Measurements from ENCODE around the gene KSR1.
"Not testable (repeated sequence)": the region's sequence is repeated elsewhere in the genome, so short reads cannot be mapped to it uniquely, and the experiment has no call there.

The KSR1 gene

DNA sequence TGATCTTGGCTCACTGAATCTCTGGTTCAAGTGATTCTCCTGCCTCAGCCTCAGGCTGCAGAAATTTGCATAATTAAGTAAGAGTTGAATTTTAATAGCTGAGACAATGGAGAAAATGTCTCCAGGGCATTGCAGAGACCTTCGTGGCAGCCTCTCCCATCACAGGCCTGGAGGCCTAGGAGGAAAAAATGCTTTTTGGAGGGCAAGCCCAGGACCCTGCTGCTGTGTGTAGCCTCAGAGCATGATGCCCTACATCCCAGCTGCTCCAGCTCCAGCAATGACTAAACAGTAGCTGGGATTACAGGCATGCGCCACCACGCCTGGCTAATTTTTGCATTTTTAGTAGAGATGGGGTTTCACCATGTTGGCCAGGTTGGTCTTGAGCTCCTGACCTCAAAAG lies 45.1 kb downstream of the KSR1 start:
- H3K36me3 ChIP-seq (ENCODE audit: insufficient read depth, low read depth, low read length); H3K27ac ChIP-seq (ENCODE audit: low read length): not testable (repeated sequence)
- H3K4me1 ChIP-seq (ENCODE audit: insufficient read depth, low read length): peaks cover 20% of the 10 kb centered on the region

DNA sequence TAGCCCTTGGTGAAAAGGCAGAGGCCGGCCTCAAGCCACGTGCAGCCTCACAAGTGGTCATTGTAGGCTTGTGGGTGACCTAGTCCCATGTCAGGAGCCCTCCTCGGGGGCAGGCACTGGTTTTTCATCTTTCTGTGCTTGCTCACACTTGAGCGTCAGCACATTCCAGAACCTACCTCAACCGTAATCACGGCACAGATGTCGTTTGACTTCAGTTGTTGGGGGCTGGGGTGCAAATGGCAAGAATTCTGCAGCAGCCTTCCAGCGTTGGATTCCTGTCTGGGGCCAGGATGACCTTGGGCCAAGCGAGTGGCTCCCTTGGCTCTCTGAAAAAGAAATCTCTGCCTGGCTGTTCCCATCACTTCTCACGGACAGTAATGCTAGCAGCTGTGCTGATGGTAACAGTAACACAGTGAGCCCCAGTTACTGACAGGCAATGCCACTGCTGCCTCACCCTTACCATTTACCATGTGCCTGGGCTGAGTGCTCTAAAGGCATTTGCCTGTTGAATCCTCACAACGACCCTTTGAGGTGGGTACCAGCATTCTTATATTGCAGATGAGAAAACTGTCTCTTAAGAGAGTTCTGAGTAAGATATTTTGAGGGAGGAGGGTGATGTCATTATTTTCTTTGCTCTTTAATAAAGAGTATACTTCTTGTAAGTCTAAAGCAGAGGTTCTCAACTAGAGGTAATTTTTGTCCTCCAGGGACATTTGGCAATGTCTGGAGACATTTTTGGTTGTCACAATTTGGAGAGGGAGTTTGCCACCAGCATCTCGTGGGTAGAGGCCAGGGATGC lies 46.5 kb downstream of the KSR1 start:
- Histone ChIP-seq H3K36me3 (ENCODE audit: insufficient read depth, low read depth, low read length) (peaks cover 4% of the 10 kb centered on the region; the same call in 1 of the 2 replicates), H3K27ac (ENCODE audit: low read length) (no peak overlapping the region), H3K9ac (ENCODE audit: low read depth, low read length) (no peak overlapping the region), H3K27me3 (ENCODE audit: insufficient read depth, low read length) (no peaks in the 10 kb centered on the region), H3K9me3 (ENCODE audit: insufficient read depth, low read depth, low read length) (peaks cover 20% of the 10 kb centered on the region), H3K4me3 (ENCODE audit: low read length) (no peak overlapping the region), H3K4me1 (ENCODE audit: insufficient read depth, low read length) (peaks cover 20% of the 10 kb centered on the region)

More for the DNA sequence above, 45.1 kb downstream of the KSR1 start:
- H3K27me3 ChIP-seq (ENCODE audit: insufficient read depth, low read length); H3K4me3 ChIP-seq (ENCODE audit: low read length); H3K9ac ChIP-seq (ENCODE audit: low read depth, low read length): not testable (repeated sequence)
- peaks cover 20% of the 10 kb centered on the region for H3K9me3 ChIP-seq (ENCODE audit: insufficient read depth, low read depth, low read length)

DNA sequence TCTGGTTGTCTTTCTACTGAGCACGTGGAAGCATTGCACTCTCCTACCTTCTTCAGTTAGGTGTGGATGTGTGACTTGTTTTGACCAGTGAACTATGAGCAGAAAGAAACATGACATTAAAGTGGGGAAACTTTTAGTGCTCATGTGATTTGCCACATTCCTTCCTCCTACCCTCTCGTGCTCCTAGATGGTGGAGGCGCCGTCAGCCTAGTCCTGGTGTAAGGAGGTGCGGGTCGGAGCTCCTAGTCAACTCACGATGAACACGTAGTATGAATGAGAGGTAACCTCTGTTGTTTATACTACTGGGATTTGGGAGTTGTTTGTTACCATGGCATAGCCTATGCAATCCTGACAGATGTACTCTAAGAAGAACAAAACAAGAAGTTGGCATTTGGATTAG lies 47.4 kb downstream of the KSR1 start:
- H3K27ac ChIP-seq (ENCODE audit: low read length): no peak overlapping the region
- H3K4me3 ChIP-seq (ENCODE audit: low read length): no peak overlapping the region
- peaks cover 20% of the 10 kb centered on the region for H3K4me1 ChIP-seq (ENCODE audit: insufficient read depth, low read length)
- no peaks in the 10 kb centered on the region for H3K27me3 ChIP-seq (ENCODE audit: insufficient read depth, low read length)
- H3K9ac ChIP-seq (ENCODE audit: low read depth, low read length): no peak overlapping the region
- H3K36me3 ChIP-seq (ENCODE audit: insufficient read depth, low read depth, low read length): peaks cover 4% of the 10 kb centered on the region; the same call in 1 of the 2 replicates
- H3K9me3 ChIP-seq (ENCODE audit: insufficient read depth, low read depth, low read length): peaks cover 20% of the 10 kb centered on the region

DNA sequence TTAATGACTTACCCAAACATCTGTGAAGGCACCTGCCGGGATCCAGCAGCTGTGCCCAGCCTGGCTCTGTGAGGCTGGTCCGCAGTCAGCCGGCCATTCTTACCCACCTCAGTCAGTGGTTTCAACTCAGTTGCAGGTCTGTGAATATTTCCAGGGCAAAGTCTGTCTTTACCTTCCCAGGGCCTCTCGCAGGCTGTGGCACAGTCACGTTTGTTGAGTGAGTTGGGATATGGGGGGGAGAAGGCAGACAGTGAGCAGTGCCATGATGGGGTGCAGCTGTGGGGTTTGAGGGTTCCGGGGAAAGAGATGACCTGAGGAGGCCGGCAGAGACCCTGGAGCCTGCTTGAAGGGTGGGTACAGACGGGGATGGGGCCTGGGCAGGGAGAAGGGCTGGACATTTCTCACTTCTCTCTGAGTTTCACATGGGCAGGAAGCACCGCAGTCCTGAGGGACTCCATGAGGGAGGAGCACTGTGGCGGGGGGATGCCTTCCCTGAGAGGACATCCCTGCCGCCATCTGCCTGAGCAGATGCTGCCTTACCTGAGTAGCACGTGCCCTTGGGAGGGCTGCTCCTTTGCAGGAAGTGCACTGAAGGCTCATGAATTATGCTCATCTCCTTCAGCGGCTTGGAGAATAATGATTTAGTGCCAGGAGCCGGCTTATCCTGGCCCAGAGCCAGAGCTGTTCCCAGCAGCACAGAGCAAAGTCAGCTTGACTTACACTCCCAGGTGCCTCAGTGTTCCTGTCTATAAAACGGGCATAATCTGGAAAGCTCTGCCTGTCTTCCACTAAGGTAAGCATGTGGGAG lies 48.1 kb downstream of the KSR1 start:
- Histone ChIP-seq H3K4me3 (ENCODE audit: low read length) (no peak overlapping the region), H3K27ac (ENCODE audit: low read length) (no peak overlapping the region)

DNA sequence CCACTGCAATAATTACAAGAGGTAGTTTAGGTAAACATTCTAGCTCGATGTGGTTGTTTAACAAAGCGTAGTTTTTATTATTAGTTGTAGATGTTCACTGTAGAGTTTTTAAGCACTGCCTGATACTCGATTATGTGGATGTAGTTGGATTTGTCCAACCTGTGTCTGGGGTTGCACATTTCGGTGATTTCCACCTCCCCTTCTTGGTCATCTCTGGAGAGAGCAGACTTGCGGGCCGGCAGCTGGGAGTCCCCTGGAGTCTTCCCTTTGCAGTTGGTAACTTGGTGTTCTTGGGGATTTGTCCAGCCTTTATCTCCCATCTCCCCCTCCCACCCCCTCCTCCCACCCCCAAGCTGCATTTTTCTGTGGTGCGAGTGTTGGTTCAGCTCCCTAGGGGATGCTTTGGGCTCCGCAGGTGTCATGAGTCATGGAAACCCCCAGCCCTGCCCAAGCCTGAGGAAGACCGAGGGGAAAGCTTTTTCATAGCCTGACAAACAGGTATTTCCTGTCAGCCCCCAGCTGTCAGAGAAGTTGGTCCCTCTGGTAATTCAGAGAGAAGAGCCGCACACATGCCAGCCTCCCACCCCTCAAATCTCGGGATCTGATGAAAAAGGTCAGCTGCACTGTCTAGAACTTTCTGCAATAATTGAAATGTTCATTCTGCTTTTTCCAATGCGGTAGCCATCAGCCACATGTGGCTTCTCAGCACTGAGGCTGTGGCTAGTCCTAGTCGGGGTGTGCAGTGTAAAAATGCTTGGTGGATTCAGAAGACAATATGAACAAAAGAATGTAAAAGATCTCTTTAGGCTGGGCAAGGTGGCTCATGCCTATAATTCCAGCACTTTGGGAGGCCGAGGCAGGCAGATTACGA lies 50.3 kb downstream of the KSR1 start:
- Histone ChIP-seq H3K4me3 (ENCODE audit: low read length) (peak overlapping the region; percentile 54), H3K27me3 (ENCODE audit: insufficient read depth, low read length) (no peaks in the 10 kb centered on the region), H3K4me1 (ENCODE audit: insufficient read depth, low read length) (peaks cover 21% of the 10 kb centered on the region), H3K9me3 (ENCODE audit: insufficient read depth, low read depth, low read length) (peaks cover 4% of the 10 kb centered on the region; the same call in 1 of the 2 replicates), H3K36me3 (ENCODE audit: insufficient read depth, low read depth, low read length) (no peaks in the 10 kb centered on the region), H3K27ac (ENCODE audit: low read length) (peak overlapping the region; percentile 55), H3K9ac (ENCODE audit: low read depth, low read length) (peak overlapping the region; percentile 67)

More for the DNA sequence above, 48.1 kb downstream of the KSR1 start:
- H3K4me1 ChIP-seq (ENCODE audit: insufficient read depth, low read length): peaks cover 17% of the 10 kb centered on the region
- H3K27me3 ChIP-seq (ENCODE audit: insufficient read depth, low read length): no peaks in the 10 kb centered on the region
- peaks cover 4% of the 10 kb centered on the region; the same call in 1 of the 2 replicates for H3K36me3 ChIP-seq (ENCODE audit: insufficient read depth, low read depth, low read length)
- no peak overlapping the region for H3K9ac ChIP-seq (ENCODE audit: low read depth, low read length)
- H3K9me3 ChIP-seq (ENCODE audit: insufficient read depth, low read depth, low read length): peaks cover 20% of the 10 kb centered on the region

DNA sequence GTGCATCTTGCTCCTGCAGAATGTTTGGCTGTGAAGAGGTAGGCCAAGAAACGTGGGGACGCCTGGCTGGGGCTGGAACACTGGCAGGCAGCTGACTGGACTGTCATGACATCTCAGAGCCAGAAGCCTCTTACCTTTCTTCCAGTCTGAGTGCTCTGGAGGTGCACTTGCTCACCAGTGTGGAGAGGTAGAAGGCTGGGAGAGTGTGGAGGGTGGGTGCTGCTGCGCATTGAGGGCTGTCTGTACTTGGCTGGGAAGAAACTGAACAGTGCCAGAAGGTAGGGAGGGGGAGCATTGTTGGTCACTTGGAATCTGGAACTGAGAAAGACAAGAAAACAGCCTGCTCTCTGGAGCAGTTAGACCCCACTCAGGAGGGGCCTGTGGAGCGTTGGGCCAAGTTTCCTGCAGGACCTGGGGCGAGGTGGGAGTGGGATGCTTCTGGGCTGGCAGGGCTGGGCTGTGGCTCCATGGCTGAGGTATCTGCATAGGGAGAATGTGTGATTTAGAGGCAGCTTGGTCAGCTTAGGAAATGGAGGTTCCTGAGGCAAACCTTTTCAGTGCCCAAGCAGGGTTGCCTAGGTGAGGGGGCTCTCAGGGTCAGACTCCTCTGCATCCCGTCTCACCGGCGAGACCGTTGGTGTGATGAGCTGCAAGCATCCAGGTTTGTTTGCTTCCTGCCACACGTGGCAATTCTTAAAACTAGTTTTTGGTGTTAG lies 55.1 kb downstream of the KSR1 start:
- H3K36me3 ChIP-seq (ENCODE audit: insufficient read depth, low read depth, low read length): no peaks in the 10 kb centered on the region
- H3K4me1 ChIP-seq (ENCODE audit: insufficient read depth, low read length): peaks cover 35% of the 10 kb centered on the region
- H3K27me3 ChIP-seq (ENCODE audit: insufficient read depth, low read length): no peaks in the 10 kb centered on the region
- H3K4me3 ChIP-seq (ENCODE audit: low read length): no peak overlapping the region
- H3K9me3 ChIP-seq (ENCODE audit: insufficient read depth, low read depth, low read length): no peaks in the 10 kb centered on the region
- H3K27ac ChIP-seq (ENCODE audit: low read length): no peak overlapping the region
- no peak overlapping the region for H3K9ac ChIP-seq (ENCODE audit: low read depth, low read length)

DNA sequence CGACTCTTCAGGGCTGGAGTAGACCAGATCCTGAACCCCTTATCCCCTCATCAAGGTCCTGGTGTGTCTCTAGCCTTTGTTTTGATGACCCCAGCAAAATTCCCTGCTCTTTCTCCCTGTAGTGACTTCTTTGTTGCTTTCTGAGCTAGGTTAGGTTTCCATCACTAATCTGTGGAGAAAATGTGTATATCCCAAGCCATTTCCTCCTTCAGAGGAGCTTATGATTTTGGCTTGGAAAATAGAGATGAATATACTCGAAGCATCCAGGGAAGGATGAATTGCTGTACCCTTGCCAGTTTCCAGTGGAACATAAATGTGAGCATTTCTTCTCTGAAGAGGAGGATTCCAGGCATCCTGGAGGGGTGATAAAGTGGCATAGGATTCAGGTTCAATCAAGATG lies 55.8 kb downstream of the KSR1 start:
- no peak overlapping the region for H3K4me3 ChIP-seq (ENCODE audit: low read length)
- no peaks in the 10 kb centered on the region for H3K27me3 ChIP-seq (ENCODE audit: insufficient read depth, low read length)
- H3K27ac ChIP-seq (ENCODE audit: low read length): no peak overlapping the region
- H3K36me3 ChIP-seq (ENCODE audit: insufficient read depth, low read depth, low read length): no peaks in the 10 kb centered on the region
- peaks cover 30% of the 10 kb centered on the region for H3K4me1 ChIP-seq (ENCODE audit: insufficient read depth, low read length)
- no peaks in the 10 kb centered on the region for H3K9me3 ChIP-seq (ENCODE audit: insufficient read depth, low read depth, low read length)
- H3K9ac ChIP-seq (ENCODE audit: low read depth, low read length): no peak overlapping the region

DNA sequence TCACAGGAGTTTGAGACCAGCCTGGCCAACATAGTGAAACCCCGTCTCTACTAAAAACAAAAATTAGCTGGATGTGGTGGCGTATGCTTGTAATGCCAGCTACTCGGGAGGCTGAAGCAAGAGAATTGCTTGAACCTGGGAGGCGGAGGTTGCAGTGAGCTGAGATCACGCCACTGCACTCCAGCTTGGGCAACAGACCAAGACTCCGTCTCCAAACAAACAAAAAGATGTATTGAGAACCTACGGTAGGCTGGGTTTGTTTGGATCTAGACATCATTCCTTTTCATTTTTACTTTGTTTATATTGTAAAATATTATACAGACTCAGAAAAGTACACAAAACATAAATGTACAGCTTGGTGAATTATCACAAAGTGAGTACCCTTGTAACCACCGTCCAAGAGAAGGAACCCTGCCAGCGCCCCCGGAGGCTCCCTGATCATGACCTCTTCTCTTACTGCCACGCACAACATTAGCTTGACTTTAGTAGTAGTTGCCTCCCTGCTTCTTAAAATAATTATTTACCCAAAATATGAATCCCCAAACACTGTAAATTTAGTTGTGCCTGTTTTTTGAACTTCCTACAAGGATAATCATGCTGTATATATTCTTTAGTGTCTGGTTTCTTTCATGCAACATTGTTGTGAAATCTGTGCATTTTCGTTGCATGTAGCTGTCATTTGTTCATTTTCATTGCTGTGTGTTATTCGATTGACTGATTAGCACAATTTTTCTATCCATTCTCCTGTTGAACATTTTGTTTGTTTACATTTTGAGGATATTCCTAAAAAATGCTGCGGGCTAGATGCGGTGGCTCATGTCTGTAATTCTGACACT lies 56.5 kb downstream of the KSR1 start:
- no peaks in the 10 kb centered on the region for H3K36me3 ChIP-seq (ENCODE audit: insufficient read depth, low read depth, low read length)
- no peak overlapping the region for H3K27ac ChIP-seq (ENCODE audit: low read length)
- H3K4me3 ChIP-seq (ENCODE audit: low read length): no peak overlapping the region
- peaks cover 33% of the 10 kb centered on the region for H3K4me1 ChIP-seq (ENCODE audit: insufficient read depth, low read length)
- H3K27me3 ChIP-seq (ENCODE audit: insufficient read depth, low read length): no peaks in the 10 kb centered on the region
- H3K9ac ChIP-seq (ENCODE audit: low read depth, low read length): no peak overlapping the region
- no peaks in the 10 kb centered on the region for H3K9me3 ChIP-seq (ENCODE audit: insufficient read depth, low read depth, low read length)

DNA sequence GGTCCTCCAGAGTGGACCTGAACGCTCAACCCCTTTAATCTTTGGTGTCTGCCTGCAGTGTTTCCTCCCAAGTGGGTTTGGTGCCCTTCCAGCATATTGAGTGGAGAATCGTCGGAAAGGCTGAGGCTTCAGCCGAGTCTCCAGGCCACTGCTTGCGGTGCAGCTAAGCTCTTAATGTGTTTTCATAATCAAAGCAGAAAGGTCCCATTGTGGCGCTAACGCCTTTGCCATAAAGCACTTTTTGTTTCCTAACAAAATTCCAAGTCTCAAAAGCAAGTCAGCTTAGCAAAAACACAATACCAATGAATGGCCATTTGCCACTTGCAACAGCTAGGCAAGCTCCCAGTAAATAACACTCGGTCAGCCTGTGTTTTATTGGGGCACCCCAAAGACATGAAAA lies 57.6 kb downstream of the KSR1 start:
- Histone ChIP-seq H3K4me1 (ENCODE audit: insufficient read depth, low read length) (peaks cover 36% of the 10 kb centered on the region), H3K36me3 (ENCODE audit: insufficient read depth, low read depth, low read length) (no peaks in the 10 kb centered on the region), H3K9ac (ENCODE audit: low read depth, low read length) (peak overlapping the region; percentile 6; the same call in 1 of the 2 replicates), H3K9me3 (ENCODE audit: insufficient read depth, low read depth, low read length) (no peaks in the 10 kb centered on the region), H3K27me3 (ENCODE audit: insufficient read depth, low read length) (no peaks in the 10 kb centered on the region), H3K4me3 (ENCODE audit: low read length) (no peak overlapping the region), H3K27ac (ENCODE audit: low read length) (no peak overlapping the region)

DNA sequence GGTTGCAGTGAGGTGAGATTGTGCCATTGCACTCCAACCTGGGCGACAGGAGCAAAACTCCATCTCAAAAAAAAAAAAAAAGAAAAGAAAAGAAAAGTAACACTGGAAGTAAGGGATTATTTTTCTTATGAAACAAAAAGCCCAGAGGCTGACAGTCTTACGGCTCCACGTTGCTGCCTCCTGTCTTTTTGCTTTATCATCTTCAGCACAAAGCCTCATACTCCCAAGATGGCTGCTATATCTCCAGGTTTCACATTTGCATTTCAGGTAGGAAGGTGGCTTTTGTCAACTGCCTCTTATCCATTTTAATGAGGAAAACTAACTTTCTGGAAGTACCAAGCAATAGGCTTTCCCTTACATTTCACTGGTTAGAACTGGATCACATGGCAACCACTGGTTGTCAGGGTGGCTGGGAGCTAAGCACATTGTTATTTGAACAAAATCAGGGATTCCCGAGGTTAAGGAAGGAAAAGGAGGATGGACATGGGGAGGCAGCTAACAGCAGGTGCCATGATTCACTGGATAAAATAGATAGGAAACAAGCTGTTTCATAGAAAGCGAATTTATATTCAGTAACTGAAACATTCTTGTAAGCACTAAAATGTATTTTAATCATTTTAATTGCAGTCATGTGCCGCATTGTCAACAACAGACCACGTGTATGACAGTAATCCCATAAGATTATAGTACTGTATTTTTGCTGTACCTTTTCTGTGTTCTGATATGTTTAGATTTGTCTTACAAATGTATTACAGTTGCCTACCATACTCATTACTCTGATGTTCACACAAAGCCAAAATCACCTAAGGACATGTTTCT lies 58.6 kb downstream of the KSR1 start:
- Histone ChIP-seq H3K9me3 (ENCODE audit: insufficient read depth, low read depth, low read length) (no peaks in the 10 kb centered on the region), H3K9ac (ENCODE audit: low read depth, low read length) (no peak overlapping the region; the same call in 1 of the 2 replicates), H3K27me3 (ENCODE audit: insufficient read depth, low read length) (no peaks in the 10 kb centered on the region), H3K36me3 (ENCODE audit: insufficient read depth, low read depth, low read length) (no peaks in the 10 kb centered on the region), H3K27ac (ENCODE audit: low read length) (peak overlapping the region; percentile 0), H3K4me3 (ENCODE audit: low read length) (no peak overlapping the region), H3K4me1 (ENCODE audit: insufficient read depth, low read length) (peaks cover 44% of the 10 kb centered on the region)

All from iPS-20b (cell line).